GM23338 (cell line): ENCODE results near the gene LMX1B. TPM values are rescaled to one million over a fixed set of nuclear protein-coding genes. Genes with fewer than 3 reads are reported as not detected.
A peak's percentile ranks its signal among the peaks of the same experiment; 100 is the strongest.

Experiments
- ATAC-seq: fragments of 200-7000 bp; cut with Tn5 transposase; 3 replicates; pipeline ENCODE4 v1.9.1; 2020
- DNase-seq: peaks from one replicate; pipeline ENCODE4 v3.0.0-alpha.2; 2015; ENCODE audit warnings: low spot score
- H2AFZ ChIP-seq: fragments of 200-600 bp; sonication (generic); 2 replicates; pipeline ENCODE4 v1.8.0; 2016; ENCODE audit warnings: antibody characterized with exemption, mild to moderate bottlenecking, moderate library complexity
- H3F3A ChIP-seq: fragments of 200-600 bp; sonication (generic); replicated peaks from 2 replicates; pipeline ENCODE4 v1.8.0; 2017; ENCODE audit warnings: antibody characterized with exemption, mixed run types, low read depth
- H3K27ac ChIP-seq: fragments of 200-600 bp; sonication (generic); 2 replicates; pipeline ENCODE4 v1.6.1; 2016; ENCODE audit warnings: low read depth
- H3K27me3 ChIP-seq: fragments of 200-600 bp; sonication (generic); 2 replicates; pipeline ENCODE4 v1.8.0; 2016; ENCODE audit warnings: mild to moderate bottlenecking, mixed run types, moderate library complexity; ENCODE audit not compliant: insufficient read depth
- H3K36me3 ChIP-seq: fragments of 200-600 bp; sonication (generic); 2 replicates; pipeline ENCODE4 v1.8.0; 2016; ENCODE audit warnings: mild to moderate bottlenecking; ENCODE audit not compliant: insufficient read depth
- H3K4me1 ChIP-seq: fragments of 200-600 bp; sonication (generic); 2 replicates; pipeline ENCODE4 v1.8.0; 2016; ENCODE audit warnings: mild to moderate bottlenecking, moderate library complexity; ENCODE audit not compliant: insufficient read depth
- H3K4me2 ChIP-seq: fragments of 200-600 bp; sonication (generic); 2 replicates; pipeline ENCODE4 v1.7.1; 2017; ENCODE audit warnings: mixed run types
- H3K4me3 ChIP-seq: fragments of 200-600 bp; sonication (generic); 2 replicates; pipeline ENCODE4 v1.6.1; 2016; ENCODE audit warnings: mixed run types
- H3K79me2 ChIP-seq: fragments of 200-600 bp; sonication (generic); replicated peaks from 2 replicates; pipeline ENCODE4 v1.8.0; 2017; ENCODE audit warnings: mild to moderate bottlenecking; ENCODE audit not compliant: insufficient read depth
- H3K9me2 ChIP-seq: fragments of 200-600 bp; sonication (generic); 2 replicates; pipeline ENCODE4 v1.8.0; 2017; ENCODE audit not compliant: insufficient read depth
- H4K20me1 ChIP-seq: fragments of 200-600 bp; sonication (generic); replicated peaks from 2 replicates; pipeline ENCODE4 v1.8.0; 2017; ENCODE audit warnings: mild to moderate bottlenecking; ENCODE audit not compliant: insufficient read depth
- H3K27ac Mint-ChIP-seq: 2 replicates; pipeline ENCODE4 v1.8.0; 2020; ENCODE audit warnings: inconsistent platforms, mild to moderate bottlenecking, moderate library complexity, mixed read lengths
- H3K27me3 Mint-ChIP-seq: 3 replicates; pipeline ENCODE4 v1.8.0; 2022; ENCODE audit warnings: low read depth, mild to moderate bottlenecking, moderate library complexity, mixed read lengths, inconsistent platforms; ENCODE audit not compliant: insufficient read depth, poor library complexity
- H3K36me3 Mint-ChIP-seq: 3 replicates; pipeline ENCODE4 v1.8.0; 2021; ENCODE audit warnings: low read depth, mild to moderate bottlenecking, inconsistent platforms, moderate library complexity, mixed read lengths
- H3K4me1 Mint-ChIP-seq: 3 replicates; pipeline ENCODE4 v1.8.0; 2020; ENCODE audit warnings: mild to moderate bottlenecking, inconsistent platforms, mixed read lengths
- H3K4me3 Mint-ChIP-seq: 3 replicates; pipeline ENCODE4 v1.8.0; 2021; ENCODE audit warnings: moderate library complexity, mild to moderate bottlenecking, inconsistent platforms, mixed read lengths
- H3K9me3 Mint-ChIP-seq: 3 replicates; pipeline ENCODE4 v1.8.0; 2020; ENCODE audit warnings: moderate library complexity, mild to moderate bottlenecking, inconsistent platforms, mixed read lengths
- CREB1 ChIP-seq: fragments of 250-450 bp; sonication (Bioruptor Pico); IDR thresholded peaks from 2 replicates; pipeline ENCODE4 v1.5.0; 2020; ENCODE audit warnings: low read depth, mild to moderate bottlenecking, moderate library complexity
- CTCF ChIP-seq, 2 experiments: fragments of 200-600 bp in 1 of 2; sonication (generic) in 1 of 2; conservative IDR thresholded peaks; 2 replicates each; pipeline versions ENCODE4 v1.5.1 to v1.6.1; 2016 to 2017; ENCODE audit warnings: antibody characterized with exemption in 2 of 2, low read depth in 2 of 2, mild to moderate bottlenecking in 2 of 2, moderate library complexity in 1 of 2
- ETS1 ChIP-seq: IDR thresholded peaks from 2 replicates; pipeline ENCODE4 v1.6.1; 2016; ENCODE audit warnings: antibody characterized with exemption
- EZH2 ChIP-seq: fragments of 200-600 bp; sonication (generic); IDR thresholded peaks from one replicate; pipeline ENCODE4 v1.8.0; 2017; ENCODE audit warnings: antibody characterized with exemption, mild to moderate bottlenecking, low read depth; ENCODE audit not compliant: unreplicated experiment
- JUNB ChIP-seq: IDR thresholded peaks from one replicate; pipeline ENCODE4 v1.6.1; 2016; ENCODE audit warnings: antibody characterized with exemption; ENCODE audit not compliant: unreplicated experiment
- NANOG ChIP-seq: IDR thresholded peaks from 2 replicates; pipeline ENCODE4 v1.6.1; 2016; ENCODE audit warnings: antibody characterized with exemption, borderline replicate concordance
- POLR2AphosphoS5 ChIP-seq: IDR thresholded peaks from 2 replicates; pipeline ENCODE4 v1.6.1; 2016; ENCODE audit warnings: antibody characterized with exemption, low read depth
- ZNF114 ChIP-seq: fragments of 250-450 bp; sonication (Bioruptor Pico); IDR thresholded peaks from 2 replicates; pipeline ENCODE4 v1.5.0; 2020; ENCODE audit warnings: mild to moderate bottlenecking, moderate library complexity
- ZNF331 ChIP-seq: fragments of 250-450 bp; sonication (Bioruptor Pico); IDR thresholded peaks from 2 replicates; pipeline ENCODE4 v1.5.0; 2020; ENCODE audit warnings: low read depth, mild to moderate bottlenecking, moderate library complexity
- polyA plus RNA-seq: library from polyadenylated mRNA; unstranded; fragments of >200 nt; fragmentation: Nextera tagmentation; extraction: Ambion mirVana; gene quantifications from 2 replicates; pipeline ENCODE4 v1.2.1, GENCODE V29; 2016
- total RNA-seq: library from RNA; depleted of rRNA; stranded (reverse); fragments of >200 nt; shearing (Covaris generic); gene quantifications from 2 replicates; pipeline ENCODE4 v1.2.3, GENCODE V29; 2014

LMX1B gene
- total and polyA plus RNA-seq, 2 experiments from 2014 or later: 0.08 to 0.21 TPM

GRCh38 chr9:126630458-126631237, 16.9 kb downstream of the LMX1B start:
- Histone ChIP-seq H3K36me3 (no peaks in the 10 kb centered on the region), H3K4me3 (no peak overlapping the region), H3K9me2 (no peaks in the 10 kb centered on the region), H4K20me1 (no peaks in the 10 kb centered on the region; the same call in 1 of the 2 replicates), H3K27me3 (peaks cover 97% of the 10 kb centered on the region), H3K27ac (no peak overlapping the region), H3K4me2 (no peak overlapping the region), H3F3A (0 out of 2 replicates have a peak, but pooled peaks cover 3% of the 10 kb centered on the region), H3K4me1 (peaks cover 2% of the 10 kb centered on the region; the same call in 1 of the 2 replicates), H3K79me2 (no peaks in the 10 kb centered on the region), H2AFZ (no peak overlapping the region)
- peaks cover 6% of the 10 kb centered on the region for H3K4me1 Mint-ChIP-seq
- H3K36me3 Mint-ChIP-seq: no peaks in the 10 kb centered on the region
- ATAC-seq (no peak; the same call in 2 of the 3 replicates), DNase-seq (no peak)
- H3K9me3 Mint-ChIP-seq: no peaks in the 10 kb centered on the region; the same call in 2 of the 3 replicates
- H3K27ac Mint-ChIP-seq: no peak overlapping the region
- peaks cover 87% of the 10 kb centered on the region for H3K27me3 Mint-ChIP-seq
- TF ChIP-seq NANOG (no peak), ETS1 (no peak), CREB1 (no peak), POLR2AphosphoS5 (no peak), EZH2 (no peak), ZNF331 (CRISPR knock-in tag) (no peak)
- no peak overlapping the region for H3K4me3 Mint-ChIP-seq

GRCh38 chr9:126631254-126631653, 17.5 kb downstream of the LMX1B start:
- H3K9me3 Mint-ChIP-seq: no peaks in the 10 kb centered on the region; the same call in 2 of the 3 replicates
- Histone ChIP-seq H3K36me3 (no peaks in the 10 kb centered on the region), H3K27ac (no peak overlapping the region), H3F3A (0 out of 2 replicates have a peak, but pooled peaks cover 3% of the 10 kb centered on the region), H3K4me3 (no peak overlapping the region), H4K20me1 (no peaks in the 10 kb centered on the region; the same call in 1 of the 2 replicates), H3K79me2 (no peaks in the 10 kb centered on the region), H3K4me2 (no peak overlapping the region), H3K27me3 (peaks cover 97% of the 10 kb centered on the region), H2AFZ (no peak overlapping the region), H3K9me2 (no peaks in the 10 kb centered on the region), H3K4me1 (peaks cover 2% of the 10 kb centered on the region; the same call in 1 of the 2 replicates)
- no peaks in the 10 kb centered on the region for H3K36me3 Mint-ChIP-seq
- peak; percentile 69 for DNase-seq
- H3K4me1 Mint-ChIP-seq: peaks cover 5% of the 10 kb centered on the region
- H3K27ac Mint-ChIP-seq: no peak overlapping the region
- TF ChIP-seq ZNF114 (CRISPR knock-in tag) (no peak), CTCF (conservative IDR thresholded peaks at IDR 0.05; ENCODE audit: low read depth in 2 of 2) (peak in 1 of 2 experiments; percentile 19; a peak in 1 of 4 replicates), NANOG (no peak), JUNB (no peak)
- peak; percentile 63 for ATAC-seq
- H3K27me3 Mint-ChIP-seq: peaks cover 87% of the 10 kb centered on the region
- no peak overlapping the region for H3K4me3 Mint-ChIP-seq
